Measurements from ENCODE around the gene GYPA. TPM values are rescaled to one million over a fixed set of nuclear protein-coding genes. Genes with fewer than 3 reads are reported as not detected.
"Not testable (repeated sequence)": the region's sequence is repeated elsewhere in the genome, so short reads cannot be mapped to it uniquely, and the experiment has no call there.

GYPA gene
- total RNA-seq, 1 experiment from 2014 or later: not detected

DNA sequence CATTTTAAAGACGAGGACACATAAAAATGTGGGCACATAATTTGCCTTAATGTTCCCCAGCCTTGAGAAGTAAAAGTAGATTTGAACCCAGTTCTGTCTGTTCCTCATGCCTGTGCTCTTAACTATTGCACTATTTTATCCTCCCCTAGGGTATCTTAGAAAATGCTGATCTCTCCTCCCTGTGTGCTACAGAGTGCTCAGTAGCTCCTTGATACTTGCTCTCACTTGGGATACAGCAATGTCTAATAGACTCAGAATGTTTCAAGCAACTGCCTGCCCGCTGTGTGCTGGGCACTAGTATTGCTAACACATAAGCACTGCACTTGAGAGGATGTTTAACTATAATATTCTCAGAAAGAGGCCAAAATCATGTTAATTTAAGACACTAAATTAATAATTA, 971 bp downstream of the GYPA start:
- H3K9ac ChIP-seq (ENCODE audit: low read length); CTCF ChIA-PET; H3K27me3 ChIP-seq (ENCODE audit: low read length); ATAC-seq; H3K79me2 ChIP-seq (ENCODE audit: low read length); DNase-seq; H3K9me3 ChIP-seq (ENCODE audit: low read length); H3K4me2 ChIP-seq (ENCODE audit: low read length); H4K20me1 ChIP-seq (ENCODE audit: low read length); H3K4me1 ChIP-seq (ENCODE audit: insufficient read depth, low read length); H3F3A ChIP-seq (ENCODE audit: low read length, unreplicated experiment); intact Hi-C loops (cut with micrococcal nuclease); H3K36me3 ChIP-seq (ENCODE audit: low read depth, low read length); H3K4me3 ChIP-seq (ENCODE audit: low read length); BruUV-seq (replicated peaks); H3K27ac ChIP-seq (ENCODE audit: low read length); H2AFZ ChIP-seq (ENCODE audit: low read length); H3K9me2 ChIP-seq (replicated peaks; ENCODE audit: low read length); POLR2A ChIA-PET (ENCODE audit: unreplicated experiment): not testable (repeated sequence)

- CTCF ChIA-PET; DNase-seq; H2AFZ ChIP-seq (ENCODE audit: low read length); POLR2A ChIA-PET (ENCODE audit: unreplicated experiment); H3K9me3 ChIP-seq (ENCODE audit: low read length); H3K4me2 ChIP-seq (ENCODE audit: low read length); H3K36me3 ChIP-seq (ENCODE audit: low read depth, low read length); H4K20me1 ChIP-seq (ENCODE audit: low read length); H3K79me2 ChIP-seq (ENCODE audit: low read length); H3K9me2 ChIP-seq (replicated peaks; ENCODE audit: low read length); H3K4me1 ChIP-seq (ENCODE audit: insufficient read depth, low read length); H3K27me3 ChIP-seq (ENCODE audit: low read length); H3K4me3 ChIP-seq (ENCODE audit: low read length); BruUV-seq (replicated peaks); H3K9ac ChIP-seq (ENCODE audit: low read length); ATAC-seq; H3F3A ChIP-seq (ENCODE audit: low read length, unreplicated experiment); intact Hi-C loops (cut with micrococcal nuclease); H3K27ac ChIP-seq (ENCODE audit: low read length): not testable (repeated sequence)
These were observed 2.3 kb downstream of the GYPA start for GRCh38 chr4:144138239-144138638.

- H3K9me2 ChIP-seq (replicated peaks; ENCODE audit: low read length); POLR2A ChIA-PET (ENCODE audit: unreplicated experiment); H3K4me3 ChIP-seq (ENCODE audit: low read length); intact Hi-C loops (cut with micrococcal nuclease); BruUV-seq (replicated peaks); H3K36me3 ChIP-seq (ENCODE audit: low read depth, low read length); CTCF ChIA-PET; H3K9ac ChIP-seq (ENCODE audit: low read length); H2AFZ ChIP-seq (ENCODE audit: low read length); H3K79me2 ChIP-seq (ENCODE audit: low read length); H3K4me2 ChIP-seq (ENCODE audit: low read length); H3K4me1 ChIP-seq (ENCODE audit: insufficient read depth, low read length); H3F3A ChIP-seq (ENCODE audit: low read length, unreplicated experiment); H3K27ac ChIP-seq (ENCODE audit: low read length); H3K9me3 ChIP-seq (ENCODE audit: low read length); H3K27me3 ChIP-seq (ENCODE audit: low read length); H4K20me1 ChIP-seq (ENCODE audit: low read length); ATAC-seq; DNase-seq: not testable (repeated sequence)
These were observed 3.2 kb downstream of the GYPA start for GRCh38 chr4:144137137-144137931.

- H3K4me2 ChIP-seq (ENCODE audit: low read length); H3K9ac ChIP-seq (ENCODE audit: low read length); H3K27ac ChIP-seq (ENCODE audit: low read length); H2AFZ ChIP-seq (ENCODE audit: low read length); H3F3A ChIP-seq (ENCODE audit: low read length, unreplicated experiment); H3K79me2 ChIP-seq (ENCODE audit: low read length); CTCF ChIA-PET; H3K4me1 ChIP-seq (ENCODE audit: insufficient read depth, low read length); BruUV-seq (replicated peaks); H3K4me3 ChIP-seq (ENCODE audit: low read length); POLR2A ChIA-PET (ENCODE audit: unreplicated experiment); ATAC-seq; H3K9me3 ChIP-seq (ENCODE audit: low read length); H4K20me1 ChIP-seq (ENCODE audit: low read length); H3K9me2 ChIP-seq (replicated peaks; ENCODE audit: low read length); intact Hi-C loops (cut with micrococcal nuclease); H3K27me3 ChIP-seq (ENCODE audit: low read length); H3K36me3 ChIP-seq (ENCODE audit: low read depth, low read length); DNase-seq: not testable (repeated sequence)
These were observed 4.3 kb downstream of the GYPA start for GRCh38 chr4:144136189-144136588.

DNA sequence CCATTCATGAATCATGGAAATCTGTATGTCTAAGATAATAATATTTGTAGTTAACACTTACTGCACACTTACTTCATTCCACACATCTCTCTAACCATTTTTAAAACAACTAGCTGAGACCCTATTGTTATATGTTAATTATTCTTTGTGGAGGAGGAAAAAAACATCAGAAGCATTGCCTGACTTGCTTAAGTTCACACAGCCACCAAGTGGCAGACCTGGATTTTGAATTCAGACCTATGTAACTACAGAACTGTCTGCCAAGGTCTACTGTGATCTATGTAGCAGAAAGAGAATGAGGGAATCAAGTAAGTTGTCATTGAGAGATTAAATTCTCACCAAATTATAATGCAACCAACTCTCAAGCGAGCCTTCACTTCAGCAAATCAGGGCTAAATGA, 10.4 kb downstream of the GYPA start:
- H3K4me3 ChIP-seq (ENCODE audit: low read length); ATAC-seq; H3K4me1 ChIP-seq (ENCODE audit: insufficient read depth, low read length); H2AFZ ChIP-seq (ENCODE audit: low read length); BruUV-seq (replicated peaks); H3K79me2 ChIP-seq (ENCODE audit: low read length); H3F3A ChIP-seq (ENCODE audit: low read length, unreplicated experiment); POLR2A ChIA-PET (ENCODE audit: unreplicated experiment); intact Hi-C loops (cut with micrococcal nuclease); H3K36me3 ChIP-seq (ENCODE audit: low read depth, low read length); H3K9ac ChIP-seq (ENCODE audit: low read length); DNase-seq; H3K9me3 ChIP-seq (ENCODE audit: low read length); H3K27ac ChIP-seq (ENCODE audit: low read length); CTCF ChIA-PET; H3K27me3 ChIP-seq (ENCODE audit: low read length); H4K20me1 ChIP-seq (ENCODE audit: low read length); H3K4me2 ChIP-seq (ENCODE audit: low read length); H3K9me2 ChIP-seq (replicated peaks; ENCODE audit: low read length): not testable (repeated sequence)

DNA sequence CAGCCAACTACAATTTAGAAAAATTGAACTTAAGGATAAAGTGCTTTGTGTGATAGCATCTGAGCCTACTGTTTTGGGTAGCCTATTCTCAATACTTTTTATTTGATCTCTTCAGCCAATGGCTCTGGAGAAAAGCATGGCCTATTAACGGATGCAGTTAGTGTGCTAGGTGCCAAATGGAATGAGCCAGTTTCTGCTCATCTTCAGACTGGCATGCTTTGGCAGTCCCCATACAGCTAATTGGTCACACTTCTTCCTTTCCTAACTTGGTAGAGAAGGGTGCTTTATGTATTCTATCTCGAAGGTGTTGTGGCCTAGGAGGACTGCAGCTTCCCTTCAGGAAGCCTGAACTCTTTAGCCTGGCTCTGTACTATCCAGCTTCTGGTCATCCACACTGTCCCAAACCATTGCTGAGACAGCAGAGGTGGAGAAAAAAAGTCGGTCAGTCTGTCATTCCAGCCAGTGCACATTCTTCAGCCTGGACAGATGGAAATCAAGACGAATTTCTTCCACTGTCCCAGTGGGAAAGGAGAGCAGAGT, 11.1 kb downstream of the GYPA start:
- H3K4me3 ChIP-seq (ENCODE audit: low read length); H3K9ac ChIP-seq (ENCODE audit: low read length); H3K9me3 ChIP-seq (ENCODE audit: low read length); H3K4me1 ChIP-seq (ENCODE audit: insufficient read depth, low read length); ATAC-seq; H3K79me2 ChIP-seq (ENCODE audit: low read length); CTCF ChIA-PET; H3K27me3 ChIP-seq (ENCODE audit: low read length); BruUV-seq (replicated peaks); H3F3A ChIP-seq (ENCODE audit: low read length, unreplicated experiment); H3K27ac ChIP-seq (ENCODE audit: low read length); H3K36me3 ChIP-seq (ENCODE audit: low read depth, low read length); H4K20me1 ChIP-seq (ENCODE audit: low read length); POLR2A ChIA-PET (ENCODE audit: unreplicated experiment); DNase-seq; H3K9me2 ChIP-seq (replicated peaks; ENCODE audit: low read length); H3K4me2 ChIP-seq (ENCODE audit: low read length); H2AFZ ChIP-seq (ENCODE audit: low read length): not testable (repeated sequence)
- intact Hi-C loops (cut with micrococcal nuclease): loop anchor here (10.0 kb wide), 1 partner anchor 575 kb away; no protein-coding TSS in a partner anchor
